ENCODE data around the gene ITGB3. TPM values are rescaled to one million over a fixed set of nuclear protein-coding genes. Genes with fewer than 3 reads are reported as not detected.
A peak's percentile ranks its signal among the peaks of the same experiment; 100 is the strongest.

ITGB3 gene
- total RNA-seq, result 10 to 100 TPM in 2 of 3 donors, 1 to 10 TPM in 1; 3.8 to 29.8 (median 14.6) TPM

DNA sequence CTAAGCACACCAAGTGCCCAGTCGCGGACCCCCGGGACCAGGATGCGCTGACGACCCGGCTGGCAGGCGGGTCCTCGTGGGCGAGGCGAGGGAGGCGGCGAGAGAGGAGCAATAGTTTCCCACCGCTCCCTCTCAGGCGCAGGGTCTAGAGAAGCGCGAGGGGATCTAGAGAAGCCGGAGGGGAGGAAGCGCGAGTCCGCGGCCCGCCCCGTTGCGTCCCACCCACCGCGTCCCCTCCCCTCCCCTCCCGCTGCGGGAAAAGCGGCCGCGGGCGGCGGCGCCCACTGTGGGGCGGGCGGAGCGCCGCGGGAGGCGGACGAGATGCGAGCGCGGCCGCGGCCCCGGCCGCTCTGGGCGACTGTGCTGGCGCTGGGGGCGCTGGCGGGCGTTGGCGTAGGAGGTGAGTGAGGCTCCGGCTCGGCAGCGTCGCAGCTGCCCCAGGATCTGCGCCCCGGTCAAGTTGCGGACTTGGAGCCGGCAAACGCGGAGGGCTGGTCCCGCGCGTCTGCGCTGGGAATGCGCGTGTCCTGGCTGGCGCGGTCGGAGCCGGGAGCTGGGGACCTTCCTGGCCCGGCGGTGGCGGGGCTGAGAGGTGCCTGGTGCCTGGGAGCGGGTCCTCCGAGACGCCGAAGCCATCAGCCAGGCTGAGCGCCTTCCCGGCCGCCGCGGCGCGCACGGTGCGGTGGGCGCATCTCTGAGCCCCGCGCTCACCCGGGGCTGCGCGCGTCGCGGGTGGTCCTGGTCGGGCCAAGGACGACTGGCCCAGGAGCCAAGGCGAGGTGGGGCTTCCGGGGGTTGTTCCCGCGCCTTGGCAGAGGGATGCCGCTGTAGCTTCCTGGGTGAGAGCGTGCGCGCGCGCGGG lies at the start of gene ITGB3:
TSS of gene ITGB3 (plus strand) at position 287 of the 862 bp plus-strand sequence. CDS start at position 322, 35 bp downstream.
- Histone ChIP-seq H3K4me3 (peak within 1 kb of the TSS; percentile 67 to 98 (median 79)), H3K4me1 (peaks cover 4% of the 10 kb centered on the region in 2 donors), H3K27ac (peak within 1 kb of the TSS; percentile 56 to 90), H3K36me3 (no peaks in the 10 kb centered on the region), H3K9me3 (no peaks in the 10 kb centered on the region), H3K27me3 (no peaks in the 10 kb centered on the region)
- TF ChIP-seq CTCF (IDR thresholded peaks at IDR 0.05) (peak in 1 of 3 donors; percentile 34), POLR2A (IDR thresholded peaks at IDR 0.05) (no peak), POLR2AphosphoS5 (IDR thresholded peaks at IDR 0.05) (peak in 2 of 3 donors; percentile 40 to 53)
- DNase-seq (ENCODE audit: low spot score in 2 of 2), result peak; percentile 51 to 75
- intact Hi-C loops (cut with DNase I; ENCODE audit: low total_unique reads), result no loop called here

GRCh38 chr17:47203984-47204721 lies 49.5 kb upstream of the ITGB3 start:
- intact Hi-C loops (cut with DNase I; ENCODE audit: low total_unique reads), result no loop called here
- TF ChIP-seq POLR2AphosphoS5 (IDR thresholded peaks at IDR 0.05) (no peak), CTCF (IDR thresholded peaks at IDR 0.05) (no peak), POLR2A (IDR thresholded peaks at IDR 0.05) (no peak)
- Histone ChIP-seq H3K27me3 (no peaks in the 10 kb centered on the region), H3K9me3 (no peaks in the 10 kb centered on the region), H3K4me1 (peaks cover 0 to 7% of the 10 kb centered on the region in 2 donors), H3K36me3 (no peaks in the 10 kb centered on the region), H3K27ac (peak overlapping the region; percentile 87 to 89), H3K4me3 (no peak overlapping the region)
- DNase-seq (ENCODE audit: low spot score in 2 of 2), result no peak

- intact Hi-C loops (cut with DNase I; ENCODE audit: low total_unique reads), result no loop called here
- Histone ChIP-seq H3K4me3 (peak overlapping the region in 2 of 3 donors; percentile 34 to 46), H3K27me3 (no peaks in the 10 kb centered on the region), H3K36me3 (no peaks in the 10 kb centered on the region), H3K4me1 (peaks cover 0 to 7% of the 10 kb centered on the region in 2 donors), H3K27ac (peak overlapping the region; percentile 87 to 89), H3K9me3 (no peaks in the 10 kb centered on the region)
- DNase-seq (ENCODE audit: low spot score in 2 of 2), result no peak
- TF ChIP-seq POLR2A (IDR thresholded peaks at IDR 0.05) (no peak), CTCF (IDR thresholded peaks at IDR 0.05) (no peak), POLR2AphosphoS5 (IDR thresholded peaks at IDR 0.05) (no peak)
Measured at GRCh38 chr17:47204722-47205418, 48.8 kb upstream of the ITGB3 start.

- TF ChIP-seq CTCF (IDR thresholded peaks at IDR 0.05) (no peak), POLR2A (IDR thresholded peaks at IDR 0.05) (no peak), POLR2AphosphoS5 (IDR thresholded peaks at IDR 0.05) (peak in 2 of 3 donors; percentile 39 to 68)
- Histone ChIP-seq H3K27ac (peak overlapping the region; percentile 87 to 89), H3K27me3 (no peaks in the 10 kb centered on the region), H3K4me3 (peak overlapping the region in 2 of 3 donors; percentile 34 to 46), H3K36me3 (no peaks in the 10 kb centered on the region), H3K9me3 (no peaks in the 10 kb centered on the region), H3K4me1 (peaks cover 0 to 7% of the 10 kb centered on the region in 2 donors)
- intact Hi-C loops (cut with DNase I; ENCODE audit: low total_unique reads), result no loop called here
- DNase-seq (ENCODE audit: low spot score in 2 of 2), result peak; percentile 72 to 92
Measured at GRCh38 chr17:47205419-47205963, 48.1 kb upstream of the ITGB3 start.

Measured in breast epithelium (tissue), 4 donors.